Measurements from ENCODE around the gene NR0B2. TPM values are rescaled to one million over a fixed set of nuclear protein-coding genes. Genes with fewer than 3 reads are reported as not detected.

Gene NR0B2
- total RNA-seq, 1 experiment from 2014 or later, result 0.34 TPM

DNA sequence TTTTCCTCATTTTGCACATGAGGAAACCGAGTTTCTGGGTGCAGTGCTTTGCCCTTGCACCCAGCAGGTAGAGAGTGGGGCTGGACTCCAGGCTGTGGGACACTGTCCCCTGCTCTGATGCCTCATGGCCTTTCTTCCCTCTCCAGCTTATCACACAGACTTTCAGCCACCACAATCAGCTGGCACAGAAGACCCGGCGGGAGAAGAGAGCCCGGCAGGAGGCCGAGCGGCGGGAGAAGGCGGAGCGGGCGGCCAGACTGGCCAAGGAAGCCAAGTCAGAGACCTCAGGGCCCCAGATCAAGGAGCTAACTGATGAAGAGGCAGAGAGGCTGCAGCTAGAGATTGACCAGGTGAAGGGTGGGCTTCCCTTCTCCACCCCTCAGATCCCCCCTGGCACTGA is 27.5 kb upstream of the NR0B2 start:
- intact Hi-C loops (cut with micrococcal nuclease; ENCODE audit: unreplicated experiment), result no loop called here
- H3K36me3 ChIP-seq (ENCODE audit: control insufficient read depth, insufficient read depth, low read length), result peaks cover 2% of the 10 kb centered on the region; the same call in 1 of the 2 replicates
- H3K4me3 Mint-ChIP-seq (ENCODE audit: unreplicated experiment), result no peak overlapping the region
- H3K4me1 Mint-ChIP-seq (ENCODE audit: low read depth, unreplicated experiment), result peaks cover 9% of the 10 kb centered on the region
- CTCF ChIA-PET, result interaction anchor here (0.7 kb wide), 1 partner anchor 27 kb away, joined by 3 read pairs; the partner anchor contains the start of gene NR0B2
- H3K27ac Mint-ChIP-seq (ENCODE audit: unreplicated experiment), result no peak overlapping the region
- H3K9me3 ChIP-seq, result no peaks in the 10 kb centered on the region
- no peaks in the 10 kb centered on the region for H3K27me3 ChIP-seq (replicated peaks; ENCODE audit: control insufficient read depth, insufficient read depth, low read length)
- H3K36me3 Mint-ChIP-seq (ENCODE audit: insufficient read depth, unreplicated experiment), result peaks cover 59% of the 10 kb centered on the region
- DNase-seq, result no peak
- H3K27me3 Mint-ChIP-seq (ENCODE audit: insufficient read depth, unreplicated experiment), result no peaks in the 10 kb centered on the region
- TF ChIP-seq CTCF (IDR thresholded peaks at IDR 0.05; ENCODE audit: insufficient read depth in 1 of 2, low read depth in 1 of 2, low read length in 1 of 2, severe bottlenecking in 1 of 2, unreplicated experiment in 1 of 2), result no peak
- H3K9me3 Mint-ChIP-seq (ENCODE audit: unreplicated experiment), result no peaks in the 10 kb centered on the region
- POLR2A ChIA-PET, result interaction anchor here (0.6 kb wide), 1 partner anchor 89 kb away, joined by 6 read pairs; no protein-coding TSS in a partner anchor
- 0 out of 2 replicates have a peak, but pooled peaks cover 4% of the 10 kb centered on the region for H3K4me1 ChIP-seq
- H3K4me3 ChIP-seq (ENCODE audit: low read depth, low read length), result no peak overlapping the region
- BruUV-seq (replicated peaks), result no TSS peak

DNA sequence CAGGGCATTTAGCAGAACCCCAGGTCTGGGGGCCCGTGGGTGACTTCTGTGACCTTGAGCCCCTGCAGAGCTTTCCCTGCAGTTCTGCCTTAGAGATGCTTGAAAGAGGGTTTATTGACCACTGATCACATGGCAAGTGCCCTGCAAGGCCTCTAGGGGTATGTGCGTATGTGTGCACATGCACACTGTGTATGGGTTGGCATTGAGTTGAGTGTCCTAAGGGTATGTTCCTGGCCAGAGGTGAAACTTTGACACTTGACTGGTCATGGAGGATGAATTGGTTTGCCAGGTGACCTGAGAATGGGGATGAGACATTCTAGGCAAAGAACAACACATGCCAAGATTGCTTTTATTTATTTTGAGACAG is 24.9 kb upstream of the NR0B2 start:
- intact Hi-C loops (cut with micrococcal nuclease; ENCODE audit: unreplicated experiment), result no loop called here
- peaks cover 2% of the 10 kb centered on the region; the same call in 1 of the 2 replicates for H3K36me3 ChIP-seq (ENCODE audit: control insufficient read depth, insufficient read depth, low read length)
- H3K4me3 ChIP-seq (ENCODE audit: low read depth, low read length), result no peak overlapping the region
- no peaks in the 10 kb centered on the region for H3K9me3 ChIP-seq
- Mint-ChIP-seq H3K4me1 (ENCODE audit: low read depth, unreplicated experiment) (no peaks in the 10 kb centered on the region), H3K27ac (ENCODE audit: unreplicated experiment) (no peak overlapping the region), H3K4me3 (ENCODE audit: unreplicated experiment) (no peak overlapping the region), H3K36me3 (ENCODE audit: insufficient read depth, unreplicated experiment) (peaks cover 65% of the 10 kb centered on the region), H3K9me3 (ENCODE audit: unreplicated experiment) (no peaks in the 10 kb centered on the region), H3K27me3 (ENCODE audit: insufficient read depth, unreplicated experiment) (no peaks in the 10 kb centered on the region)
- no peak for DNase-seq
- ChIA-PET POLR2A (no interaction called here), CTCF (no interaction called here)
- no peaks in the 10 kb centered on the region for H3K4me1 ChIP-seq
- TF ChIP-seq CTCF (IDR thresholded peaks at IDR 0.05; ENCODE audit: insufficient read depth in 1 of 2, low read depth in 1 of 2, low read length in 1 of 2, severe bottlenecking in 1 of 2, unreplicated experiment in 1 of 2), result no peak
- no TSS peak for BruUV-seq (replicated peaks)
- H3K27me3 ChIP-seq (replicated peaks; ENCODE audit: control insufficient read depth, insufficient read depth, low read length), result no peaks in the 10 kb centered on the region

GRCh38 chr1:26938004-26938658 is 24.4 kb upstream of the NR0B2 start:
- Mint-ChIP-seq H3K36me3 (ENCODE audit: insufficient read depth, unreplicated experiment) (peaks cover 61% of the 10 kb centered on the region), H3K27ac (ENCODE audit: unreplicated experiment) (no peak overlapping the region), H3K4me1 (ENCODE audit: low read depth, unreplicated experiment) (no peaks in the 10 kb centered on the region), H3K4me3 (ENCODE audit: unreplicated experiment) (no peak overlapping the region), H3K27me3 (ENCODE audit: insufficient read depth, unreplicated experiment) (no peaks in the 10 kb centered on the region), H3K9me3 (ENCODE audit: unreplicated experiment) (no peaks in the 10 kb centered on the region)
- intact Hi-C loops (cut with micrococcal nuclease; ENCODE audit: unreplicated experiment), result no loop called here
- no peaks in the 10 kb centered on the region for H3K4me1 ChIP-seq
- TF ChIP-seq CTCF (IDR thresholded peaks at IDR 0.05; ENCODE audit: insufficient read depth in 1 of 2, low read depth in 1 of 2, low read length in 1 of 2, severe bottlenecking in 1 of 2, unreplicated experiment in 1 of 2), result no peak
- ChIA-PET CTCF (interaction anchor here (0.6 kb wide), 1 partner anchor 544 kb away, joined by 8 read pairs; no protein-coding TSS in a partner anchor), POLR2A (interaction anchor here (0.8 kb wide), 1 partner anchor 73 kb away, joined by 3 read pairs; no protein-coding TSS in a partner anchor)
- H3K9me3 ChIP-seq, result no peaks in the 10 kb centered on the region
- H3K36me3 ChIP-seq (ENCODE audit: control insufficient read depth, insufficient read depth, low read length), result peaks cover 2% of the 10 kb centered on the region; the same call in 1 of the 2 replicates
- H3K4me3 ChIP-seq (ENCODE audit: low read depth, low read length), result no peak overlapping the region
- no TSS peak for BruUV-seq (replicated peaks)
- no peak for DNase-seq
- no peaks in the 10 kb centered on the region for H3K27me3 ChIP-seq (replicated peaks; ENCODE audit: control insufficient read depth, insufficient read depth, low read length)

All from Caco-2 (cell line).